SHP77 treated with DMSO at 0.1 percent for 48 hours (cell line): ENCODE data around the gene SHMT2.
"Not testable (repeated sequence)": the region's sequence is repeated elsewhere in the genome, so short reads cannot be mapped to it uniquely, and the experiment has no call there.

Experiments
- DNase-seq: peaks from one replicate; lab custom pipeline; 2025; lab: John Stamatoyannopoulos, UW

SHMT2 gene

GRCh38 chr12:57266681-57267080, 37.2 kb downstream of the SHMT2 start:
- no peak for DNase-seq

GRCh38 chr12:57268264-57268663, 38.8 kb downstream of the SHMT2 start:
- DNase-seq: no peak

GRCh38 chr12:57270966-57271470, 41.5 kb downstream of the SHMT2 start:
- no peak for DNase-seq

GRCh38 chr12:57272337-57273151, 43.0 kb downstream of the SHMT2 start:
- DNase-seq: no peak

GRCh38 chr12:57273516-57273915, 44.0 kb downstream of the SHMT2 start:
- DNase-seq: no peak

- DNase-seq: not testable (repeated sequence)
Measured at GRCh38 chr12:57276233-57276632, 46.7 kb downstream of the SHMT2 start.

- DNase-seq: no peak
Measured at GRCh38 chr12:57276935-57277563, 47.5 kb downstream of the SHMT2 start.

DNA sequence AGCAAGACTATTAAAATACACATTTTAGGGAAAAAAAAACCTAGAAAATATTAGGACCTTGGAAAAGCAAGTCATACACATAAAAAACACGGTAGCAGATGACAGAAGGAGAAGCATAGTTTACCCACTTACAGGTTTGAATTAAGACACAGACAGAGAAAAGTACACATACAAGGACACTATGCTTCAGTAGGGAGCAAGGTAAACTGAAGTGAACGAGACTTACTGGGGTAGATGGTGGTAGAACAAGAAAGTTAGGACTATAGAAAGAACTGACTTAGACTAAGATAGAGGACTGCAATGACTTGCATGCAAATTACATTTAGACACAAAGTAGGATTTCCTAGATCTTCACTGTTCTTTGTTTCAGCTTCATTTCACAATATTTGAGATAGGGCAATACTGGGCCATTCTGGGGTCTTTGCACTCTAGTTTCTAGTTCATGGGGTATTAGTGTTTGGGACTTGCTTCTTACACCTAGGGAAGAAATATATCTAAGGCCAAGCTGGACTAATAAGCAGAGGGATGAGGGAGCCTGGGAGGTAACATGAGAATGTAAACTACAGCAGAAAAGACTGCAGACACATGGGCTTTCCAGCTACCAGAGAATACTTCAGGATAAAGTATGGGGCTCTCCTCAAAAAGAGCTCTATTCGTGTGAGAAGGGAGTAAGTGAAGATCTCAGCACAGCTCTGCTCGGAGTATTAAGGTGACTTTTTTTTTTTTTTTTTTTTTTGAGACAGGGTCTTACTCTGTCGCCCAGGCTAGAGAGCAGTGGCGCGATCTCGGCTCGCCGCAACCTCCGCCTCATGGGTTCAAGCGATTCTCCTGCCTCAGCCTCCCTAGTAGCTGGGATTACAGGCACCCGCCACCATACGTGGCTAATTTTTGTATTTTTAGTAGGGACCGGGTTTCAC, 49.2 kb downstream of the SHMT2 start:
- DNase-seq: no peak

GRCh38 chr12:57280211-57281062, 50.9 kb downstream of the SHMT2 start:
- peak; percentile 2 for DNase-seq

DNA sequence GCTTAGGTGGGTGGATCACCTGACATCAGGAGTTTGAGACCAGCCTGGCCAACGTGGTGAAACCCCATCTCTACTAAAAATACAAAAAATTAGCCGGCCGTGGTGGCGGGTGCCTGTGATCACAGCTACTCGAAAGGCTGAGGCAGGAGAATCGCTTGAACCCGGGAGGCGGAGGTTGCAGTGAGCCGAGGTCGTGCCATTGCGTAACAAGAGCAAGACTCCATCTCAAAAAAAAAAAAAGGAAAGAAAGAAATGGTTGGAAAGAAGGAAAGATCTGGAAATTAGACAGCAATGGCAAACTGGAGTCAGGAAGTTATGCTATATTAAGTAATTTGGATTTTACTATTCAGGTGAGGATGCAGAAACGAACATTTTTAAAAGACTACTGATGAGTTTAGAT, 52.6 kb downstream of the SHMT2 start:
- not testable (repeated sequence) for DNase-seq
